GM12878 (cell line): ENCODE results near the gene NT5C1A. TPM values are rescaled to one million over a fixed set of nuclear protein-coding genes. Genes with fewer than 3 reads are reported as not detected.

ENCODE experiments used
- ATAC-seq: fragments of 200-7000 bp; cut with Tn5 transposase; 3 replicates; pipeline ENCODE4 v1.9.1; 2020; ENCODE audit warnings: mild to moderate bottlenecking, moderate library complexity
- BruUV-seq: library from RNA; stranded (reverse); fragments of 400-500 nt; replicated peaks from 2 replicates; lab custom pipeline; 2021; lab: Mats Ljungman, UMichigan
- CTCF ChIA-PET: fragments of 300-600 bp; sonication (Branson Sonifier 250); formaldehyde crosslinking; extraction: SDS; loops from one replicate; lab custom pipeline; 2021; ENCODE audit warnings: inconsistent platforms; lab: Yijun Ruan, JAX
- POLR2A ChIA-PET: fragments of 350-600 bp; formaldehyde crosslinking; extraction: SDS; loops from one replicate; lab custom pipeline; 2021; ENCODE audit warnings: inconsistent platforms; lab: Charles Lee
- RAD21 ChIA-PET: fragments of 300-600 bp; sonication (Branson Sonifier 250); formaldehyde crosslinking; loops from one replicate; lab custom pipeline; 2023; ENCODE audit warnings: antibody characterized with exemption; ENCODE audit not compliant: unreplicated experiment; lab: Charles Lee
- SMC1A ChIA-PET: fragments of 300-600 bp; sonication (Branson Sonifier 250); formaldehyde crosslinking; loops from one replicate; lab custom pipeline; 2023; ENCODE audit not compliant: unreplicated experiment, uncharacterized antibody; lab: Charles Lee
- DNase-seq: peaks from one replicate; pipeline ENCODE4 v3.0.0-alpha.2; 2011; ENCODE audit warnings: low read depth, low spot score
- FAIRE-seq: peaks from 3 replicates; lab custom pipeline; 2011; peaks lifted over from hg19 to GRCh38; lab: Jason Lieb, UNC
- H2AFZ ChIP-seq: 2 replicates; pipeline ENCODE4 v1.6.0; 2011; ENCODE audit warnings: low read depth, low read length, control low read depth; ENCODE audit not compliant: control insufficient read depth
- H3K27ac ChIP-seq: 2 replicates; pipeline ENCODE4 v1.5.1; 2011; ENCODE audit warnings: control low read depth; ENCODE audit not compliant: control insufficient read depth, insufficient read depth
- H3K27me3 ChIP-seq, 2 experiments: replicated peaks in 1 of 2; 2 replicates each; pipeline versions ENCODE4 v1.6.0 to v1.6.1; 2011; ENCODE audit warnings: low read length in 1 of 2; ENCODE audit not compliant: control insufficient read depth in 2 of 2, insufficient read depth in 2 of 2
- H3K36me3 ChIP-seq, 2 experiments: 2 replicates each; pipeline ENCODE4 v1.5.1; 2011; ENCODE audit warnings: low read length in 1 of 2; ENCODE audit not compliant: control insufficient read depth in 2 of 2, insufficient read depth in 2 of 2
- H3K4me1 ChIP-seq: 2 replicates; pipeline ENCODE4 v1.6.1; 2011; ENCODE audit warnings: mild to moderate bottlenecking, low read length, moderate library complexity, mixed read lengths; ENCODE audit not compliant: control insufficient read depth, insufficient read depth
- H3K4me2 ChIP-seq: 2 replicates; pipeline ENCODE4 v1.6.0; 2011; ENCODE audit warnings: control low read depth; ENCODE audit not compliant: control insufficient read depth, insufficient read depth
- H3K4me3 ChIP-seq: fragments of 200-600 bp; sonication (generic); 2 replicates; pipeline ENCODE4 v1.5.1; 2016
- H3K79me2 ChIP-seq: 2 replicates; pipeline ENCODE4 v1.6.0; 2011; ENCODE audit warnings: low read length; ENCODE audit not compliant: control insufficient read depth, insufficient read depth
- H3K9ac ChIP-seq: 2 replicates; pipeline ENCODE4 v1.8.0; 2011; ENCODE audit warnings: low read length, control low read depth, mixed read lengths; ENCODE audit not compliant: control insufficient read depth, insufficient read depth
- H3K9me3 ChIP-seq: replicated peaks from 3 replicates; pipeline ENCODE4 v1.5.1; 2011; ENCODE audit warnings: mild to moderate bottlenecking, low read length; ENCODE audit not compliant: control insufficient read depth, insufficient read depth
- H4K20me1 ChIP-seq: 2 replicates; pipeline ENCODE4 v1.6.0; 2011; ENCODE audit not compliant: control insufficient read depth, insufficient read depth
- ATF2 ChIP-seq: IDR thresholded peaks from 2 replicates; pipeline ENCODE4 v1.6.1; 2012; ENCODE audit warnings: low read length, inconsistent platforms
- DPF2 ChIP-seq: fragments of 450-650 bp; IDR thresholded peaks from 2 replicates; pipeline ENCODE4 v1.6.1; 2017; ENCODE audit warnings: mild to moderate bottlenecking
- NR2F1 ChIP-seq: fragments of 450-650 bp; conservative IDR thresholded peaks from 2 replicates; pipeline ENCODE4 v1.6.1; 2017; ENCODE audit warnings: mild to moderate bottlenecking
- NRF1 ChIP-seq: conservative IDR thresholded peaks from 2 replicates; pipeline ENCODE4 v1.6.1; 2011; ENCODE audit warnings: mild to moderate bottlenecking, low read depth, low read length, improper control_type of control experiment
- POLR2A ChIP-seq: IDR thresholded peaks from 2 replicates; pipeline ENCODE4 v1.6.1; 2011; ENCODE audit warnings: low read depth, mild to moderate bottlenecking, low read length
- RFX5 ChIP-seq: IDR thresholded peaks from 2 replicates; pipeline ENCODE4 v1.6.1; 2011; ENCODE audit warnings: low read depth, low read length, improper control_type of control experiment
- WGBS: methylation state at CpG from one replicate; pipeline ENCODE4 v1.1.6; 2016; ENCODE audit warnings: low lambda C conversion rate; ENCODE audit not compliant: insufficient replicate concordance, insufficient coverage; ENCODE audit errors: missing lambda C conversion rate; 5-methylcytosine and 5-hydroxymethylcytosine counted together
- in situ Hi-C: fragments of 300-500 bp; cut with MboI; formaldehyde crosslinking; loops from 9 replicates; pipeline ENCODE4 v1.14.3; 2018; ENCODE audit warnings: mixed read lengths
- intact Hi-C: fragments of 100-400 bp; cut with micrococcal nuclease; formaldehyde crosslinking; loops from one replicate; pipeline ENCODE4 v1.14.2; 2022; ENCODE audit not compliant: unreplicated experiment
- polyA plus RNA-seq, 11 experiments: library from polyadenylated mRNA; depleted of rRNA in 4 of 11; unstranded in 6 of 11; stranded (reverse) in 5 of 11; fragments of >200 nt; fragmentation: Nextera tagmentation in 4 of 11; fragmentation: Illumina TruSeq in 1 of 11; extraction: Ambion mirVana in 4 of 11; extraction: Trizol in 1 of 11; gene quantifications; 1 replicate in 1 of 11; 2 replicates in 10 of 11; pipeline versions ENCODE4 v1.2.1 to v1.2.3, GENCODE V29; 2011 to 2016; ENCODE audit warnings: inconsistent platforms in 2 of 11, missing spikeins in 2 of 11, low read depth in 1 of 11
- total RNA-seq, 4 experiments: library from RNA; depleted of rRNA in 3 of 4; stranded (reverse); fragments of >200 nt in 3 of 4; fragmentation: Illumina TruSeq in 1 of 4; extraction: Trizol in 1 of 4; gene quantifications; 2 replicates each; pipeline versions ENCODE4 v1.2.1 to v1.2.3, GENCODE V29; 2013 to 2021
- TF ChIP-seq, protein P1 (sequence below): fragments of 450-650 bp; formaldehyde crosslinking; IDR thresholded peaks from 2 replicates; pipeline ENCODE4 v1.4.0; 2020; ENCODE audit warnings: mild to moderate bottlenecking, moderate library complexity

The NT5C1A gene
- total and polyA plus RNA-seq, 10 of the 15 experiments (the other 5 are each of a cell fraction or from before 2014, with no cell fraction given) = 0.05 to 0.77 (median 0.22) TPM; not detected in 1

DNA sequence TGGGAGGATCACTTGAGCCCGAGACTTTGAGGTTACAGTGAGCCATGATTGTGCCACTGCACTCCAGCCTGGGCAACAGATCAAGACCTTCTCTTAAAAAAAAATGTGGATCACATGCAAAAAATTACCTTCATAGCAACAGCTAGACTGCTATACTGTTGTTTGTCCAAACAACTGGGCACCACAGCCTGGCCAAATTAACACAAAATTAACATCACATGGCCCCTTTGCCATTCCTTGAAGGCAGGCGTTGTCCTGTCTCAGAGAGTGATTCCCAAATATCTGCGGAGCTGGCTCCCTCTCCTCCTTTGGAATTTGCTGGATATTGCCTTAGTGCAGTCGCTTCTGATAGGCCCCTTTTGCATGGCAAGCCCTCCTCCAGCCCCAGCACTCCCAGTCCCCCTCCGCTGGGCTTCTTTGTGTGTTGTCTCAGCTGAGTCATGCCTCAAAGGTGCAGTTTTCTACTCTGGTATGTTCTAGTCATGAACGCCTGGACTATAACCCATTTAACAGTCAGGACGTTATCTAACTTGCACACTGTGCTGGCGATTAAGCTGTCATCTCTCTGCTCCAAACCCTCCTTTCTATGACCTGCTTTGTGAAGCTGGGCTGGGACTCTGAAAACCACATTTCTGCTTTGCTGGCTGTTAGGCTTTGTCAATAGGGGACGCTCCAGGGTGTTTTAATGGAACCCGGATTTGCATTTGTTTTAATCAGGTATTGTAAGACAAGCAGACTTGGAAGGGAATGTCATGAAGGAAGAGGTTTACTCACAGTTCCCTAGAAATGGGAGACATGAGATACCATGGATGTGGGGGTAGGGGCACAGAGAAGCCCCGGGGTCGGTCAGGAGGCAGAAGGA, 39.4 kb upstream of the NT5C1A start:
- intact Hi-C loops (no loop called here), in situ Hi-C loops (no loop called here)
- no peak overlapping the region for H3K9ac ChIP-seq
- H3K9me3 ChIP-seq = no peaks in the 10 kb centered on the region; the same call in 2 of the 3 replicates
- ATAC-seq (no peak), FAIRE-seq (no peak), DNase-seq (no peak)
- ChIA-PET SMC1A (interaction anchor here (1.1 to 1.9 kb wide), 4 partner anchors 9 to 105 kb away, joined by 3 to 4 read pairs (median 4); no protein-coding TSS in a partner anchor), RAD21 (no interaction called here), POLR2A (interaction anchor here (0.6 kb wide), 1 partner anchor 236 kb away, joined by 6 read pairs; no protein-coding TSS in a partner anchor), CTCF (interaction anchor here (0.9 to 2.4 kb wide), 6 partner anchors 8 to 520 kb away, joined by 3 to 8 read pairs (median 4); no protein-coding TSS in a partner anchor)
- no peak overlapping the region for H3K27ac ChIP-seq
- no peak for TF ChIP-seq POLR2A
- no peak for TF ChIP-seq NR2F1
- no peak for TF ChIP-seq ATF2
- no peak for TF ChIP-seq DPF2
- TF ChIP-seq RFX5 = no peak
- TF ChIP-seq, protein P1, sequence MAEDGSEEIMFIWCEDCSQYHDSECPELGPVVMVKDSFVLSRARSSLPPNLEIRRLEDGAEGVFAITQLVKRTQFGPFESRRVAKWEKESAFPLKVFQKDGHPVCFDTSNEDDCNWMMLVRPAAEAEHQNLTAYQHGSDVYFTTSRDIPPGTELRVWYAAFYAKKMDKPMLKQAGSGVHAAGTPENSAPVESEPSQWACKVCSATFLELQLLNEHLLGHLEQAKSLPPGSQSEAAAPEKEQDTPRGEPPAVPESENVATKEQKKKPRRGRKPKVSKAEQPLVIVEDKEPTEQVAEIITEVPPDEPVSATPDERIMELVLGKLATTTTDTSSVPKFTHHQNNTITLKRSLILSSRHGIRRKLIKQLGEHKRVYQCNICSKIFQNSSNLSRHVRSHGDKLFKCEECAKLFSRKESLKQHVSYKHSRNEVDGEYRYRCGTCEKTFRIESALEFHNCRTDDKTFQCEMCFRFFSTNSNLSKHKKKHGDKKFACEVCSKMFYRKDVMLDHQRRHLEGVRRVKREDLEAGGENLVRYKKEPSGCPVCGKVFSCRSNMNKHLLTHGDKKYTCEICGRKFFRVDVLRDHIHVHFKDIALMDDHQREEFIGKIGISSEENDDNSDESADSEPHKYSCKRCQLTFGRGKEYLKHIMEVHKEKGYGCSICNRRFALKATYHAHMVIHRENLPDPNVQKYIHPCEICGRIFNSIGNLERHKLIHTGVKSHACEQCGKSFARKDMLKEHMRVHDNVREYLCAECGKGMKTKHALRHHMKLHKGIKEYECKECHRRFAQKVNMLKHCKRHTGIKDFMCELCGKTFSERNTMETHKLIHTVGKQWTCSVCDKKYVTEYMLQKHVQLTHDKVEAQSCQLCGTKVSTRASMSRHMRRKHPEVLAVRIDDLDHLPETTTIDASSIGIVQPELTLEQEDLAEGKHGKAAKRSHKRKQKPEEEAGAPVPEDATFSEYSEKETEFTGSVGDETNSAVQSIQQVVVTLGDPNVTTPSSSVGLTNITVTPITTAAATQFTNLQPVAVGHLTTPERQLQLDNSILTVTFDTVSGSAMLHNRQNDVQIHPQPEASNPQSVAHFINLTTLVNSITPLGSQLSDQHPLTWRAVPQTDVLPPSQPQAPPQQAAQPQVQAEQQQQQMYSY = no peak
- TF ChIP-seq NRF1 = no peak
- no TSS peak for BruUV-seq
- H3K4me2 ChIP-seq = no peak overlapping the region
- H3K27me3 ChIP-seq = 0 out of 4 replicates have a peak, but pooled peaks cover 0 to 2% of the 10 kb centered on the region in 2 experiments
- H2AFZ ChIP-seq = no peak overlapping the region
- no peaks in the 10 kb centered on the region for H4K20me1 ChIP-seq
- no peak overlapping the region for H3K4me3 ChIP-seq
- no peaks in the 10 kb centered on the region for H3K79me2 ChIP-seq
- 38% methylated on average over 12 of the region's 12 CpGs for WGBS
- no peaks in the 10 kb centered on the region for H3K4me1 ChIP-seq
- no peaks in the 10 kb centered on the region for H3K36me3 ChIP-seq
